Gastrocnemius medialis (tissue), 4 donors: ENCODE data around the gene IL20RA. TPM values are rescaled to one million over a fixed set of nuclear protein-coding genes. Genes with fewer than 3 reads are reported as not detected.

Experiments used
- ATAC-seq, 2 donors: fragments of 150-250 bp; one replicate each; pipeline ENCODE4 v1.9.1; 2016
- DNase-seq, 2 donors: peaks; one replicate each; pipeline ENCODE4 v3.0.0-alpha.2; 2019
- H3K27ac ChIP-seq, 4 donors: fragments of 200-600 bp; sonication (generic); 1 replicate in 1 of 4; 2 replicates in 3 of 4; pipeline ENCODE4 v1.5.1; 2016 to 2018; ENCODE audit warnings: mild to moderate bottlenecking in 2 of 4, moderate library complexity in 1 of 4
- H3K27me3 ChIP-seq, 3 donors: fragments of 200-600 bp; sonication (generic) in 2 of 3; 1 replicate in 1 of 3; 2 replicates in 2 of 3; pipeline versions ENCODE4 v1.5.1 to v1.6.0; 2016 to 2019; ENCODE audit warnings: mild to moderate bottlenecking in 1 of 3, moderate library complexity in 1 of 3
- H3K36me3 ChIP-seq, 2 donors: fragments of 200-600 bp; sonication (generic) in 1 of 2; one replicate each; pipeline ENCODE4 v1.5.1; 2017 to 2018
- H3K4me1 ChIP-seq, 2 donors: fragments of 200-600 bp; sonication (generic) in 1 of 2; one replicate each; pipeline ENCODE4 v1.5.1; 2016 to 2017; ENCODE audit warnings: mild to moderate bottlenecking in 2 of 2
- H3K4me3 ChIP-seq, 4 donors: fragments of 200-600 bp; sonication (generic) in 3 of 4; 1 replicate in 1 of 4; 2 replicates in 3 of 4; pipeline ENCODE4 v1.5.1; 2016 to 2019; ENCODE audit warnings: mild to moderate bottlenecking in 2 of 4
- H3K9me3 ChIP-seq, 3 donors: fragments of 200-600 bp; sonication (generic) in 2 of 3; 1 replicate in 1 of 3; 2 replicates in 2 of 3; pipeline ENCODE4 v1.5.1; 2016 to 2019
- CTCF ChIP-seq, 5 experiments: fragments of 450-650 bp in 3 of 5; fragments of 200-600 bp in 2 of 5; sonication (generic) in 2 of 5; IDR thresholded peaks in 4 of 5; conservative IDR thresholded peaks in 1 of 5; 1 replicate in 4 of 5; 2 replicates in 1 of 5; pipeline ENCODE4 v1.5.1; 2016 to 2019; ENCODE audit warnings: antibody characterized with exemption in 5 of 5, mild to moderate bottlenecking in 3 of 5, moderate library complexity in 3 of 5
- POLR2A ChIP-seq, 2 donors: fragments of 450-650 bp; IDR thresholded peaks; one replicate each; pipeline ENCODE4 v1.6.1; 2017; ENCODE audit warnings: antibody characterized with exemption in 2 of 2, mild to moderate bottlenecking in 2 of 2, moderate library complexity in 2 of 2
- in situ Hi-C, 4 donors: fragments of 200-750 bp; cut with MboI; loops; one replicate each; pipeline versions ENCODE4 v1.15.0 to v1.8.0; 2017; ENCODE audit warnings: low sequenced_read_pairs in 4 of 4
- intact Hi-C: fragments of 100-400 bp; cut with DNase I; formaldehyde crosslinking; loops from one replicate; pipeline ENCODE4 v1.15.1; 2023; ENCODE audit warnings: low total_unique reads
- total RNA-seq, 4 donors: library from RNA; depleted of rRNA; stranded (reverse); fragments of >200 nt; gene quantifications; one replicate each; pipeline versions ENCODE4 v1.1.0 to v1.2.3, GENCODE V29; 2016

The IL20RA gene
- total RNA-seq, 4 donors from 2014 or later, result 0.32 to 1.1 TPM; not detected in 2

- in situ Hi-C loops, result no loop called here
- H3K4me1 ChIP-seq, result no peaks in the 10 kb centered on the region
- no peak for ATAC-seq
These were observed 18.7 kb downstream of the IL20RA start for GRCh38 chr6:137025786-137026730.

GRCh38 chr6:137024237-137024990 lies 20.4 kb downstream of the IL20RA start:
- in situ Hi-C loops (no loop called here), intact Hi-C loops (no loop called here)
- no peak for ATAC-seq
- Histone ChIP-seq H3K4me3 (no peak overlapping the region), H3K27me3 (no peaks in the 10 kb centered on the region), H3K27ac (no peak overlapping the region), H3K4me1 (no peaks in the 10 kb centered on the region), H3K36me3 (no peaks in the 10 kb centered on the region), H3K9me3 (no peaks in the 10 kb centered on the region)
- TF ChIP-seq POLR2A (IDR thresholded peaks at IDR 0.05) (no peak), CTCF (IDR thresholded peaks at IDR 0.05 in 4 of 5, conservative IDR thresholded peaks at IDR 0.05 in 1 of 5) (no peak)
- no peak for DNase-seq

More at GRCh38 chr6:137025786-137026730, 18.7 kb downstream of the IL20RA start:
- no peak for DNase-seq
- TF ChIP-seq CTCF (IDR thresholded peaks at IDR 0.05 in 4 of 5, conservative IDR thresholded peaks at IDR 0.05 in 1 of 5) (no peak), POLR2A (IDR thresholded peaks at IDR 0.05) (no peak)
- no peaks in the 10 kb centered on the region for H3K9me3 ChIP-seq
- intact Hi-C loops, result no loop called here
- no peaks in the 10 kb centered on the region for H3K27me3 ChIP-seq
- H3K36me3 ChIP-seq, result no peaks in the 10 kb centered on the region
- H3K4me3 ChIP-seq, result no peak overlapping the region
- no peak overlapping the region for H3K27ac ChIP-seq

- TF ChIP-seq POLR2A (IDR thresholded peaks at IDR 0.05) (no peak), CTCF (IDR thresholded peaks at IDR 0.05 in 4 of 5, conservative IDR thresholded peaks at IDR 0.05 in 1 of 5) (no peak)
- ATAC-seq (no peak), DNase-seq (no peak)
- no peaks in the 10 kb centered on the region for H3K4me1 ChIP-seq
- H3K4me3 ChIP-seq, result no peak overlapping the region
- in situ Hi-C loops, result no loop called here
- H3K27ac ChIP-seq, result no peak overlapping the region
- H3K27me3 ChIP-seq, result no peaks in the 10 kb centered on the region
- intact Hi-C loops, result no loop called here
- no peaks in the 10 kb centered on the region for H3K9me3 ChIP-seq
- no peaks in the 10 kb centered on the region for H3K36me3 ChIP-seq
These were observed 24.0 kb downstream of the IL20RA start for GRCh38 chr6:137020776-137021175.

- TF ChIP-seq CTCF (IDR thresholded peaks at IDR 0.05 in 4 of 5, conservative IDR thresholded peaks at IDR 0.05 in 1 of 5) (no peak), POLR2A (IDR thresholded peaks at IDR 0.05) (no peak)
- H3K27me3 ChIP-seq, result no peaks in the 10 kb centered on the region
- no peaks in the 10 kb centered on the region for H3K36me3 ChIP-seq
- no peak overlapping the region for H3K4me3 ChIP-seq
- DNase-seq (no peak), ATAC-seq (no peak)
- in situ Hi-C loops (no loop called here), intact Hi-C loops (no loop called here)
- H3K4me1 ChIP-seq, result no peaks in the 10 kb centered on the region
- no peak overlapping the region for H3K27ac ChIP-seq
- no peaks in the 10 kb centered on the region for H3K9me3 ChIP-seq
These were observed 25.1 kb downstream of the IL20RA start for GRCh38 chr6:137019476-137020272.
